Measurements from ENCODE around the gene NKX6-1.

Gene NKX6-1

GRCh38 chr4:84497504-84498202, 1.4 kb downstream of the NKX6-1 start:
- no peak for DNase-seq

- no peak for DNase-seq
These were observed 2.2 kb downstream of the NKX6-1 start for GRCh38 chr4:84496706-84497503.

GRCh38 chr4:84496331-84496705, 2.8 kb downstream of the NKX6-1 start:
- DNase-seq: no peak

- DNase-seq: no peak
These were observed 3.3 kb downstream of the NKX6-1 start for GRCh38 chr4:84495794-84496261.

- DNase-seq: no peak
These were observed 3.8 kb downstream of the NKX6-1 start for GRCh38 chr4:84495118-84495793.

- no peak for DNase-seq
These were observed 4.6 kb downstream of the NKX6-1 start for GRCh38 chr4:84494531-84494930.

GRCh38 chr4:84494076-84494475, 5.0 kb downstream of the NKX6-1 start:
- DNase-seq: no peak

- DNase-seq: no peak
These were observed 5.8 kb downstream of the NKX6-1 start for GRCh38 chr4:84493092-84493850.

GRCh38 chr4:84492737-84493091, 6.4 kb downstream of the NKX6-1 start:
- DNase-seq: no peak

GRCh38 chr4:84492290-84492689, 6.8 kb downstream of the NKX6-1 start:
- DNase-seq: no peak

- no peak for DNase-seq
These were observed 7.6 kb downstream of the NKX6-1 start for GRCh38 chr4:84491481-84491880.

GRCh38 chr4:84490663-84491062, 8.4 kb downstream of the NKX6-1 start:
- no peak for DNase-seq

- DNase-seq: no peak
These were observed 14.9 kb downstream of the NKX6-1 start for GRCh38 chr4:84484236-84484635.

GRCh38 chr4:84483688-84484087, 15.4 kb downstream of the NKX6-1 start:
- no peak for DNase-seq

- no peak for DNase-seq
These were observed 16.2 kb downstream of the NKX6-1 start for GRCh38 chr4:84482564-84483563.

GRCh38 chr4:84481860-84482245, 17.2 kb downstream of the NKX6-1 start:
- no peak for DNase-seq

GRCh38 chr4:84481077-84481859, 17.8 kb downstream of the NKX6-1 start:
- no peak for DNase-seq

GRCh38 chr4:84480082-84480481, 19.0 kb downstream of the NKX6-1 start:
- no peak for DNase-seq

GRCh38 chr4:84479663-84480062, 19.4 kb downstream of the NKX6-1 start:
- no peak for DNase-seq

- no peak for DNase-seq
These were observed 21.4 kb downstream of the NKX6-1 start for GRCh38 chr4:84477738-84478137.

GRCh38 chr4:84474107-84474506, 25.0 kb downstream of the NKX6-1 start:
- DNase-seq: no peak

Measured in stimulated activated CD4-positive, alpha-beta T cell treated with anti-CD3 and anti-CD28 coated beads, Interleukin-4, amount 100 ng/mL, for 4 hours (primary cell).